Astrocyte (in vitro differentiated cells and primary cell): ENCODE measurements around the gene ATRNL1.

Source experiments
- EZH2 ChIP-seq: IDR thresholded peaks from 2 replicates; pipeline ENCODE4 v1.6.1; 2012; ENCODE audit warnings: mild to moderate bottlenecking, low read length, inconsistent platforms; ENCODE audit not compliant: insufficient read depth
- TF ChIP-seq, protein P1 (sequence below): IDR thresholded peaks from 2 replicates; pipeline ENCODE4 v1.5.1; 2011; ENCODE audit warnings: low read depth, mild to moderate bottlenecking, inconsistent platforms, low read length, moderate library complexity; ENCODE audit not compliant: insufficient read depth

DNA sequence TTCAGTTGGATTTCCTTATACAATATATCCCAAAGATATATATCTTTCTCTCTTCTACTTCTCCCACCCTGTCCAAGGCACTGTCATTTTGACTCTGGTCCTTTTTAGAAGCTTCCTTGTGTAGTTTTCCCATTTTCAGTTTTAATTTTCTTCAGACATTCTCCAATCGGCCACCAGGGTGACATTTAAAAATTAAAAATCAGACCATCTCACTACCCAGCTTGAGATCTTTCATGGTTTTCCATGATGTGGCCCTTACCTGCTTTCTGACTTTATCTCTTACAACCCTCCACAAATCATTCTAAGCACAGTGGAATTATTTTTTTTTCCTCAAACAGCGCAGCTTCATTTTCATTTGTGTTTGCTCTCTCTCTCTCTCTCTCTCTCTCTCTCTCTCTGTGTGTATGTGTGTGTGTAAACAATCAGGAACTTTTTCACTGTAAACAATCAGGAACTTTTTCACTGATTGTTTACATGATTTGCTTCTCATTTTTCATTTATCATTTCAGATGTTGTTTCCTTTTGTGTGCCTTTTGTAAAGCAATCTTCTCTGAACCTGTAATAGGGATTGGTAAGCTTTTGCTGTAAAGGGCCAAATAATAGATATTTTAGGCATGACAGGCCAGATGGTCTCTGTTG, 348.9 kb downstream of the ATRNL1 start:
- TF ChIP-seq, protein P1, sequence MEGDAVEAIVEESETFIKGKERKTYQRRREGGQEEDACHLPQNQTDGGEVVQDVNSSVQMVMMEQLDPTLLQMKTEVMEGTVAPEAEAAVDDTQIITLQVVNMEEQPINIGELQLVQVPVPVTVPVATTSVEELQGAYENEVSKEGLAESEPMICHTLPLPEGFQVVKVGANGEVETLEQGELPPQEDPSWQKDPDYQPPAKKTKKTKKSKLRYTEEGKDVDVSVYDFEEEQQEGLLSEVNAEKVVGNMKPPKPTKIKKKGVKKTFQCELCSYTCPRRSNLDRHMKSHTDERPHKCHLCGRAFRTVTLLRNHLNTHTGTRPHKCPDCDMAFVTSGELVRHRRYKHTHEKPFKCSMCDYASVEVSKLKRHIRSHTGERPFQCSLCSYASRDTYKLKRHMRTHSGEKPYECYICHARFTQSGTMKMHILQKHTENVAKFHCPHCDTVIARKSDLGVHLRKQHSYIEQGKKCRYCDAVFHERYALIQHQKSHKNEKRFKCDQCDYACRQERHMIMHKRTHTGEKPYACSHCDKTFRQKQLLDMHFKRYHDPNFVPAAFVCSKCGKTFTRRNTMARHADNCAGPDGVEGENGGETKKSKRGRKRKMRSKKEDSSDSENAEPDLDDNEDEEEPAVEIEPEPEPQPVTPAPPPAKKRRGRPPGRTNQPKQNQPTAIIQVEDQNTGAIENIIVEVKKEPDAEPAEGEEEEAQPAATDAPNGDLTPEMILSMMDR: peak; percentile 13
- no peak for TF ChIP-seq EZH2
